HG02938 (cell line): ENCODE results near the gene LIN7A.
"Not testable (repeated sequence)": the region's sequence is repeated elsewhere in the genome, so short reads cannot be mapped to it uniquely, and the experiment has no call there.

Experiments
- ATAC-seq: cut with Tn5 transposase; IDR thresholded peaks from one replicate; pipeline ENCODE4 v1.9.1; 2021; ENCODE audit warnings: mild to moderate bottlenecking, moderate library complexity; ENCODE audit not compliant: unreplicated experiment

Gene LIN7A

GRCh38 chr12:80924437-80924836 is 13.3 kb downstream of the LIN7A start:
- no peak for ATAC-seq

DNA sequence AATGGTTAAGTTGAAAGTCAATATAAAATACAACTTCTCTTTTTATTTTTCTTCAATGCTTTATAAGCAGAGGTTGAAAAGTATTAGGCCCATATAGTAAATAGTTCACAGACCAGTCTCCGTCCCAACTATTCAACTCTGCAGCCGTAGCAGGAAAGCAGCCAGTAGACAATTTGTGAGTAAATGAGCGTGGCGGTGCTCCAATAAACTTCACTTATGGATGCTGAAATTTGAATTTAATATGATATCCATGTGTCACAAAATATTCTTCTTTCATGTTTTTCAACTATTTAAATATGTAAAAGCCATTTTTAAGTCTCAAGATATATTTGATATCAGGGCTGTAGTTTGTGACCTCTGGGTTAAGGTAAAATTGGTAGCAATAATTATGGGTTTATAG is 17.7 kb downstream of the LIN7A start:
- ATAC-seq = no peak

DNA sequence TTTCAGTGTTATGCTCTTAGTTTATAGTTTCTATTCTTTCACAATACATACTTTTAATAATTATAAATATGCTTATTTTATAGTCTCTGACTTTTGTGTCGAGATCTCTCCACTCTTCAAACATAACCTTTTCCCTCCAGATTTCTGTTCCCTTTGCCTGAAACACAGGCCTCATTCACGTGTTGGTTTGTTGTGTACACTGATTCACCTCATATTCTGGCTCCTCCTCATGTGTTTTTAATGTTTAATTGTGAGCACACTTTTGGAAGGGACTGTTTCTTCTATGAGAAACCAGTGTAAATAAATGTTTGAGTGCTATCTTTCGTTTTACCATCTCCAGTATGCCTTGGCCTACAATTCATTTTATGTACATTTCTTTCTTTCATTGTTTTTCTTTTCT is 20.1 kb downstream of the LIN7A start:
- no peak for ATAC-seq

DNA sequence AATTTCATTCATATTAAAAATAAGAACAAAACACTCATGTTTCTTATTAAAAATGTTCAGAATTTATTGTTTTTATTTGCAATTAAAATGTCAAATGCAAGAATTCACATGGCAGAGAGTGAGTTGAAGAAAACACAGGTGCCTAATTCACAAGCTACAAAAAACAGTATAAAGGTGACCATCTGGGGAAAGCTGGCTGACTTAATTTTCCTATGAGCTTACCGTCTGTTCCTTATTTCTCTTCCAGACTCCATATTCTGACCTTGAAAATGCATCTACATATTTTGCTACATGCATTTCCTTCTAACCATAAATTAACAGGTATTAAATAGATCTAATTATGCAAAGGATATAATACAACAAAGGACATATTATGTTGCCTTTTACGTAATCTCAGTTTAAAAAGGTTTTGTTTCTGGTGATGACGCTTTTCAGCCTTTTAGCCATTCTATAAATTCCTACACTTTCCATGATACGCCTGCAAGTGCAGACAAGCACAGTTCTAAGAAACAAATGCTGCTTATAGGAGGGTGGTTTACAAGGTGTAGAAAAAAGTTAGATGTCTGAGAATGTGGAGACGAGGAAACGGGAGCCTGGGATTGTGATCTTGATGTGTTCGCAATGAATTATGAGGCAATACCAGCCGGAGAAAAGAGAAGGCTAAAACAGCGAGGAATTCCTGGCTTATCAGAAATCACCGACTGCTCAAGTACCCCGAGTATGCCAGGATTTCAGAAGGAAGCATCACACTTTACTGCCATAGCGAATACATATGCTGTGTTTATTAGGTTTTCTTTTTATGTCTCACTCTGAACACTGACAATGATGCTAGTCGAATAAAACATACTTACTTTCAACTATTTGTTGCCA is 24.6 kb downstream of the LIN7A start:
- ATAC-seq = no peak

- no peak for ATAC-seq
Observed at GRCh38 chr12:80909370-80909769, 28.4 kb downstream of the LIN7A start.

GRCh38 chr12:80902711-80903110 is 35.0 kb downstream of the LIN7A start:
- ATAC-seq = no peak

- ATAC-seq = no peak
Observed at GRCh38 chr12:80901661-80902060, 36.1 kb downstream of the LIN7A start.

DNA sequence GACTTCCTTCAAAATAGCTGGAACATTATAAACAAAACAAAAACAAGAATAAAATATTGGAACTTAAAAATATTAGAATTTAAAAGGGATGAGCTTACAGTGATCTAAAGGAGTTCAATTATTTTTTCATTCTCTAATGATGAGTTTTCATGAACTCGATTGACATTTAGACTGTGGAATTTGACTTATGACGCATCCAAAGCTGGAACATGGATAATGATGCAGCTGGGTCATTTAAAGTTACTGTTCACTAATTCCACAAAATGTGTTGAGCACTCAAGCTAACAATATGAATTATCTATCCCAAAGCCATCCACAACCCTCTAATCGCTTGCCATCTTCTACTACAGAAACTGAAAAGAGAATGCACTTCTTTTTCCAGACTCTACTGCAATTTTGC is 42.5 kb downstream of the LIN7A start:
- ATAC-seq = no peak

DNA sequence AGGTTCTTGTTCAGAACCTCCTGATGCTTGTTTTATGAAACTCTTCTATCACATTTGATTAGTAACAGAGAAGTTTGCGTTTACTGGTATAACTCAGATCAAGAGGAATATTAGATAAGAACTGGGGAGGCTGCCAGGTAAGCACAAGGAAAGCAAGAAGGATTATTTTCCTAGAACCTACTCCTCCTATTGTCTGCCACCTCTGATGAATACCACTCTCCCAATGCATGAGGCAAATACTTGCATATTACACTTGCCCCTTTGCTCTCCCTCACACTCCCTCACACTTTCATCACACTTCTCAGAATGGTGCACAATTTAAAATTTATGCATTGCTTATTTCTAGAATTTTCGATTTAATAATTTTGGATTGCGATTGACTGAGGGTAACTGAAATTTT is 43.6 kb downstream of the LIN7A start:
- no peak for ATAC-seq

- no peak for ATAC-seq
Observed at GRCh38 chr12:80892597-80893445, 44.9 kb downstream of the LIN7A start.

GRCh38 chr12:80884651-80885050 is 53.1 kb downstream of the LIN7A start:
- no peak for ATAC-seq

GRCh38 chr12:80881106-80881505 is 56.6 kb downstream of the LIN7A start:
- no peak for ATAC-seq

DNA sequence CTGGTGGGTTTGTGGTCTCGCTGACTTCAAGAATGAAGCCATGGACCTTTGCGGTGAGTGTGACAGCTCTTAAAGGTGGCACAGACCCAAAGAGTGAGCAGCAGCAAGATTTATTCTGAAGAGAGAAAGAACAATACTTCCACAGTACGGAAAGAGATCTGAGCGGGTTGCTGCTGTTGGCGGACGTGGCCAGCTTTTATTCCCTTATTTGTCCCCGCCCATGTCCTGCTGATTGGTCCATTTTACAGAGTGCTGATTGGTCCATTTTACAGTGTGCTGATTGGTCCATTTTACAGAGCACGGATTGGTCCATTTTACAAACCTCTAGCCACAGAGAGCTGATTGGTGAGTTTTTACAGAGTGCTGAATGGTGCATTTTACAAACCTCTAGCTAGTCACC is 59.3 kb downstream of the LIN7A start:
- ATAC-seq = not testable (repeated sequence)

DNA sequence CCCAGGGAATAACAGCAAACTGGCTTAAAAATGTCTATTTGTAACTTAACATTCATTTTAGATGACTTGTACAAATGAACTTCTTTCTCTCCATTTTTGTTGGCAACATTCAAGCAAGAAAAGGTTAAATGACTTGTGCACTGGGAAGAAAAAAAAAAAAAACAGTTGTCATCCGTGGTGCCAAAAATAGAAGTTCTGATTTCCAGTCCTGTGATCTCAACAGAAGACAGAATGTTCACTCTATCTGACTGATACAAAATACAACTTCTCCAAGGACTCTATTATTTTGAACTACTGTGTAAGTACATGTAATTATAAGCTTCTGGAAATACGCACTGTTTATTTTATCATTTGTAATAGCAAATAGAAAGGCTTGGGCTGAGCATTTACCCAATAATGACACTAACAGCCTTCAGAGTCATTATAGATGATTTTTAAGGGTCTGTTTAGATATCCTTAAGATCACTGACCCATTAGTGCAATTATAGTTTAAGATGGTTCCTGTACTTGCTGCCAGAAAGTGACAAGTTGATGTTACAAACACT is 59.9 kb downstream of the LIN7A start:
- no peak for ATAC-seq

- no peak for ATAC-seq
Observed at GRCh38 chr12:80872053-80872452, 65.7 kb downstream of the LIN7A start.

- ATAC-seq = no peak
Observed at GRCh38 chr12:80869264-80869663, 68.5 kb downstream of the LIN7A start.

GRCh38 chr12:80868576-80868975 is 69.2 kb downstream of the LIN7A start:
- ATAC-seq = no peak

- no peak for ATAC-seq
Observed at GRCh38 chr12:80867941-80868340, 69.8 kb downstream of the LIN7A start.

DNA sequence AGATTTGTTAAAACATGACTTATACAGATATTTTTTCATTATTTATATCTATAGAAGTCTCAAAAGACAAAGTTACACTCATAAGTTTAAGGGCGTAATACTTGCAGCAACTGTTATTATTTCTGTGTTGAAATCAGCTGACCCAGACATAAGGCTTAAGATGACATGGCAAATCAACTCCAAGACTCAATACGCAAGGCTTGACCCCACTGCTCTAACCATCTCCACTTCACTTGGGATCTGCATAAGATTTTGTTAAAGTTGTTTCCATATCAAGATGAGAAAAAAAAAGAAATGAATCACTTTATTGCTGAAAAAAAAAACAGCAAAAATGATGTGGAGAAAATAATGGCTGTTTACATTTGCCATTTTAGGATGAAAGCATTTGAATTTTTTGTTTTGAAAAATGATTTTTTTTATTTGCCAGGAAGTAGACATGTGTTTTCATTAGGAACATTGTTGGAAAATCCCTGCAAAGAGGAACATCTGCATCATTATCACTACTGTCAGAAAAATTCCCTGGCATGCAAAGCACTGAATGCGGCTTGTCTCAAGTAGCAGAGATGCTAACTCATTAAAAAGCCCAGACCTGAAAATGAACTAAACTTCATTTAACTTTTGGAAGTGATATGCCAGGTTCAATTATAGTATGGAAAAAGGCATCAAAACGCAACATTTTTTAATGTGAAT is 73.5 kb downstream of the LIN7A start:
- ATAC-seq = no peak

- ATAC-seq = no peak
Observed at GRCh38 chr12:80862531-80862930, 75.2 kb downstream of the LIN7A start.
